IMR-90 (cell line): ENCODE results near the gene CCDC148. TPM values are rescaled to one million over a fixed set of nuclear protein-coding genes. Genes with fewer than 3 reads are reported as not detected.

Source experiments
- ATAC-seq: fragments of 200-7000 bp; cut with Tn5 transposase; 2 replicates; pipeline ENCODE4 v1.9.1; 2020; ENCODE audit warnings: low read depth, mild to moderate bottlenecking, moderate library complexity
- BruUV-seq: library from RNA; stranded (reverse); fragments of 400-500 nt; replicated peaks from 2 replicates; lab custom pipeline; 2021; lab: Mats Ljungman, UMichigan
- CTCF ChIA-PET: fragments of 300-600 bp; formaldehyde crosslinking; extraction: SDS; loops from one replicate; lab custom pipeline; 2021; ENCODE audit warnings: antibody characterized with exemption; lab: Yijun Ruan, JAX
- POLR2A ChIA-PET: fragments of 300-600 bp; sonication (Branson Sonifier 250); formaldehyde crosslinking; loops from one replicate; lab custom pipeline; 2022; ENCODE audit warnings: antibody characterized with exemption; ENCODE audit not compliant: unreplicated experiment; lab: Charles Lee
- DNase-seq: peaks from one replicate; pipeline ENCODE4 v3.0.0; 2013
- H2AFZ ChIP-seq: replicated peaks from 2 replicates; pipeline ENCODE3; 2013; ENCODE audit warnings: low read length, mild to moderate bottlenecking; ENCODE audit not compliant: poor library complexity
- H2AK5ac ChIP-seq: 2 replicates; pipeline ENCODE4 v1.6.1; 2013; ENCODE audit warnings: low read depth, low read length, inconsistent platforms
- H2AK9ac ChIP-seq: replicated peaks from 2 replicates; pipeline ENCODE3; 2013; ENCODE audit warnings: mild to moderate bottlenecking, low read depth, low read length, moderate library complexity; ENCODE audit not compliant: poor library complexity
- H2BK120ac ChIP-seq: 2 replicates; pipeline ENCODE4 v1.6.1; 2013; ENCODE audit warnings: low read depth, low read length, inconsistent platforms
- H2BK15ac ChIP-seq: 3 replicates; pipeline ENCODE4 v1.6.1; 2013; ENCODE audit warnings: low read depth, low read length, inconsistent platforms
- H2BK20ac ChIP-seq: 2 replicates; pipeline ENCODE4 v1.6.1; 2013; ENCODE audit warnings: low read depth, mild to moderate bottlenecking, inconsistent platforms, low read length, moderate library complexity
- H2BK5ac ChIP-seq: 2 replicates; pipeline ENCODE4 v1.6.1; 2013; ENCODE audit warnings: mild to moderate bottlenecking, low read depth, low read length, inconsistent platforms; ENCODE audit not compliant: poor library complexity, severe bottlenecking
- H3K14ac ChIP-seq: replicated peaks from 2 replicates; pipeline ENCODE4 v1.6.1; 2013; ENCODE audit warnings: low read depth, low read length, inconsistent platforms
- H3K18ac ChIP-seq: 2 replicates; pipeline ENCODE4 v1.6.1; 2013; ENCODE audit warnings: low read depth, low read length, control low read depth
- H3K23ac ChIP-seq: 2 replicates; pipeline ENCODE4 v1.6.1; 2013; ENCODE audit warnings: low read depth, low read length, inconsistent platforms
- H3K27ac ChIP-seq: 2 replicates; pipeline ENCODE4 v1.5.1; 2013; ENCODE audit warnings: mild to moderate bottlenecking, control low read depth, low read length; ENCODE audit not compliant: insufficient read depth
- H3K27me3 ChIP-seq: 2 replicates; pipeline ENCODE4 v1.6.1; 2013; ENCODE audit warnings: low read length; ENCODE audit not compliant: control insufficient read depth, insufficient read depth
- H3K36me3 ChIP-seq: 2 replicates; pipeline ENCODE4 v1.6.1; 2013; ENCODE audit warnings: low read length, mixed read lengths; ENCODE audit not compliant: control insufficient read depth, insufficient read depth
- H3K4ac ChIP-seq: 2 replicates; pipeline ENCODE4 v1.6.1; 2013; ENCODE audit warnings: low read depth, low read length, inconsistent platforms
- H3K4me1 ChIP-seq: 2 replicates; pipeline ENCODE4 v1.6.1; 2013; ENCODE audit warnings: low read length, mixed read lengths; ENCODE audit not compliant: control insufficient read depth, insufficient read depth
- H3K4me2 ChIP-seq: 2 replicates; pipeline ENCODE4 v1.6.1; 2013; ENCODE audit warnings: low read depth, mild to moderate bottlenecking, control low read depth, low read length, moderate library complexity
- H3K4me3 ChIP-seq: 2 replicates; pipeline ENCODE4 v1.5.1; 2013; ENCODE audit warnings: low read depth, mild to moderate bottlenecking, control low read depth, low read length, moderate library complexity; ENCODE audit not compliant: insufficient read depth
- H3K56ac ChIP-seq: 2 replicates; pipeline ENCODE4 v1.6.1; 2013; ENCODE audit warnings: low read length, inconsistent platforms; ENCODE audit not compliant: insufficient read depth; ENCODE audit errors: extremely low read depth
- H3K79me1 ChIP-seq, 2 experiments: 2 replicates each; pipeline ENCODE4 v1.6.1; 2013; ENCODE audit warnings: low read length in 2 of 2, inconsistent platforms in 1 of 2, low read depth in 1 of 2
- H3K9ac ChIP-seq: 2 replicates; pipeline ENCODE4 v1.6.1; 2013; ENCODE audit warnings: low read depth, low read length, control low read depth
- H3K9me1 ChIP-seq: 2 replicates; pipeline ENCODE4 v1.6.1; 2013; ENCODE audit warnings: low read length, inconsistent platforms; ENCODE audit not compliant: insufficient read depth
- H3K9me3 ChIP-seq: 2 replicates; pipeline ENCODE4 v1.6.1; 2013; ENCODE audit warnings: low read length; ENCODE audit not compliant: control insufficient read depth, insufficient read depth
- H4K20me1 ChIP-seq: 2 replicates; pipeline ENCODE4 v1.6.1; 2013; ENCODE audit warnings: low read length, inconsistent platforms; ENCODE audit not compliant: insufficient read depth
- H4K5ac ChIP-seq: 2 replicates; pipeline ENCODE4 v1.6.1; 2013; ENCODE audit warnings: mild to moderate bottlenecking, low read depth, low read length, control low read depth
- H4K8ac ChIP-seq, 2 experiments: 2 replicates each; pipeline ENCODE4 v1.6.1; 2013; ENCODE audit warnings: low read depth in 2 of 2, low read length in 2 of 2, control low read depth in 1 of 2, inconsistent platforms in 1 of 2
- H4K91ac ChIP-seq: 2 replicates; pipeline ENCODE4 v1.6.1; 2013; ENCODE audit warnings: low read depth, low read length, inconsistent platforms; ENCODE audit not compliant: insufficient read depth
- BHLHE40 ChIP-seq: fragments of 150-350 bp; IDR thresholded peaks from 2 replicates; pipeline ENCODE4 v1.6.1; 2016; ENCODE audit warnings: mild to moderate bottlenecking, low read depth, low read length
- CHD1 ChIP-seq: IDR thresholded peaks from 2 replicates; pipeline ENCODE4 v1.6.1; 2012; ENCODE audit warnings: low read depth, low read length, improper control_type of control experiment
- ELK1 ChIP-seq: fragments of 150-350 bp; IDR thresholded peaks from 2 replicates; pipeline ENCODE4 v1.6.1; 2016; ENCODE audit warnings: low read depth, mild to moderate bottlenecking, low read length, moderate library complexity, borderline replicate concordance
- MAFK ChIP-seq: IDR thresholded peaks from 2 replicates; pipeline ENCODE4 v1.6.1; 2012; ENCODE audit warnings: low read depth, low read length, improper control_type of control experiment
- MAZ ChIP-seq: IDR thresholded peaks from 2 replicates; pipeline ENCODE4 v1.6.1; 2012; ENCODE audit warnings: low read depth, mild to moderate bottlenecking, low read length, improper control_type of control experiment, moderate library complexity, borderline replicate concordance
- NFE2L2 ChIP-seq: fragments of 150-350 bp; IDR thresholded peaks from 2 replicates; pipeline ENCODE4 v1.6.1; 2016; ENCODE audit warnings: low read depth, mild to moderate bottlenecking, low read length
- POLR2A ChIP-seq: IDR thresholded peaks from 2 replicates; pipeline ENCODE4 v1.6.1; 2012; ENCODE audit warnings: mild to moderate bottlenecking, low read depth, low read length
- RAD21 ChIP-seq: IDR thresholded peaks from 2 replicates; pipeline ENCODE4 v1.6.1; 2012; ENCODE audit warnings: low read length, improper control_type of control experiment
- RFX5 ChIP-seq: IDR thresholded peaks from 2 replicates; pipeline ENCODE4 v1.8.0; 2012; ENCODE audit warnings: low read depth, mild to moderate bottlenecking, low read length, moderate library complexity
- SMC3 ChIP-seq: fragments of 150-350 bp; IDR thresholded peaks from 2 replicates; pipeline ENCODE4 v1.6.1; 2016; ENCODE audit warnings: low read depth, mild to moderate bottlenecking, antibody characterized with exemption, low read length, moderate library complexity
- WGBS, 2 experiments: methylation state at CpG; one replicate each; pipeline versions ENCODE4 v1.1.5 to v1.1.7; 2013; ENCODE audit warnings: missing lambda C conversion rate in 2 of 2; ENCODE audit not compliant: insufficient read length in 1 of 2; ENCODE audit errors: extremely low coverage in 2 of 2; 5-methylcytosine and 5-hydroxymethylcytosine counted together
- dilution Hi-C: fragments of 300-500 bp; cut with HindIII; formaldehyde crosslinking; loops from one replicate; pipeline ENCODE4 v1.14.3; 2018; ENCODE audit warnings: low sequenced_read_pairs; ENCODE audit not compliant: unreplicated experiment
- in situ Hi-C: fragments of 300-500 bp; cut with MboI; formaldehyde crosslinking; loops from 3 replicates; pipeline ENCODE4 v1.14.3; 2019; ENCODE audit warnings: low sequenced_read_pairs, inconsistent platforms, mixed read lengths
- intact Hi-C: fragments of 100-400 bp; cut with micrococcal nuclease; formaldehyde crosslinking; loops from 2 replicates; pipeline ENCODE4 v1.10.0; 2022
- polyA plus RNA-seq, 3 experiments: library from polyadenylated mRNA; depleted of rRNA; stranded (reverse); fragments of >200 nt; gene quantifications; 2 replicates each; pipeline ENCODE4 v1.2.3, GENCODE V29; 2012; ENCODE audit warnings: low replicate concordance in 1 of 3
- total RNA-seq: library from RNA; depleted of rRNA; stranded (reverse); fragments of >200 nt; gene quantifications from 2 replicates; pipeline ENCODE4 v1.2.3, GENCODE V29; 2012
- TF ChIP-seq, protein P1 (sequence below): conservative IDR thresholded peaks from 2 replicates; pipeline ENCODE4 v1.5.1; 2012; ENCODE audit warnings: mild to moderate bottlenecking, low read depth, low read length, improper control_type of control experiment

Gene CCDC148
- total and polyA plus RNA-seq, 2 of the 4 experiments (the other 2 are of a cell fraction): 0.18 to 0.31 TPM

DNA sequence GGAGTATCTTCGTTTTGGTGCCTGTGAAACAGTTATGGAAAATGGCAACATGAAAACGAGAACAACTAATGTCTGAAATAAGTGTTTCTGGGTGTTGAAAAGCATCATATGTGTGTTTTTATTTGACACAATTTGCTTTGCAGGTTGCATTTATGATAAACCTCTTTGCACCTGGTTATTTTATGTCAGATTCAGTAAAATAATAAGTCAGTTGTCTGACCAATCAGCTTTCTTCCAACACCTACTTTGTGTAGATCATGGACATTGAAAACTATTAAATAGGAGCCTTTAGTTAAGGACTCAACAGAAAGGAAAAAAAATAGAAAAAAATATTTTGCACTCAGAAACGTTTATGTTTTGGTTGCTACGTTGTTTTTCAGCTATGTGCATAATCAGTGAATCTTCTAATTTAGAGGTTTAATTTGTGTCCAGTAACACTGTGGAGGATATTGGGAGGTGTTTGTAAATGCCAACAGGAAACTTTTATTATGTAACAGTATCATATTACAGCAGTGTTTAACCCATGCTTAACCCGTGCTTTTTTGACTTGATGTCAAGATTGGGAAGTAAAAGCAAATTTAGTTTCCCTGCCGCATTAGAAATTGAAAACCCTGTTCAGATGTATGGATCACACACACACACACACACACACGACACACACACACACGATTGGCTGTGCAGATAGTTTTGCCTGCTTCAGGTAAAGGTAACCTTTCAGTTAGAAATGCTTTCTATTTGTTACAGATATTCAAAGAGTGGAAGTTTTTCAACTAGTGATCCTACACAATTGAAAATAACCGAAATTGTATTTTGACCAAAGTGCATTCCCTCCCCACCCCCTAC is 2.8 kb upstream of the CCDC148 start:
- POLR2A ChIA-PET: no interaction called here
- intact Hi-C loops: loop anchor here (2.0 to 10.0 kb wide), 7 partner anchors 78 to 675 kb away; no protein-coding TSS in a partner anchor
- H3K27ac ChIP-seq: no peak overlapping the region

More for the DNA sequence above, 2.8 kb upstream of the CCDC148 start:
- Histone ChIP-seq H4K91ac (no peak overlapping the region), H4K20me1 (peaks cover 33% of the 10 kb centered on the region), H2BK120ac (no peak overlapping the region), H3K4me3 (0 out of 2 replicates have a peak overlapping the region, but pooled peaks have one; percentile 6), H3K18ac (no peak overlapping the region), H4K5ac (no peak overlapping the region), H2BK15ac (no peak overlapping the region), H3K56ac (no peak overlapping the region), H2AK5ac (no peak overlapping the region), H3K4ac (no peak overlapping the region), H3K4me2 (peak overlapping the region; percentile 96), H3K79me1 (peaks cover 16 to 49% of the 10 kb centered on the region in 2 experiments), H3K9me3 (no peaks in the 10 kb centered on the region), H2AFZ (no peak overlapping the region), H4K8ac (no peak overlapping the region), H3K9me1 (peaks cover 8% of the 10 kb centered on the region; the same call in 1 of the 2 replicates), H3K4me1 (peaks cover 2% of the 10 kb centered on the region), H3K14ac (no peak overlapping the region), H3K27me3 (0 out of 2 replicates have a peak, but pooled peaks cover 2% of the 10 kb centered on the region), H3K23ac (no peak overlapping the region), H3K36me3 (no peaks in the 10 kb centered on the region), H2BK20ac (no peak overlapping the region), H2BK5ac (no peak overlapping the region), H2AK9ac (no peak overlapping the region), H3K9ac (no peak overlapping the region)
- ATAC-seq (no peak), DNase-seq (no peak)
- BruUV-seq: TSS peak; percentile 38
- in situ Hi-C loops: loop anchor here (10.0 kb wide), 1 partner anchor 285 kb away; no protein-coding TSS in a partner anchor
- no peak for TF ChIP-seq MAZ
- TF ChIP-seq BHLHE40: no peak
- TF ChIP-seq RFX5: no peak
- no peak for TF ChIP-seq RAD21
- TF ChIP-seq NFE2L2: no peak
- TF ChIP-seq ELK1: no peak
- TF ChIP-seq MAFK: no peak
- TF ChIP-seq POLR2A: no peak
- TF ChIP-seq CHD1: no peak
- TF ChIP-seq SMC3: no peak
- TF ChIP-seq, protein P1, sequence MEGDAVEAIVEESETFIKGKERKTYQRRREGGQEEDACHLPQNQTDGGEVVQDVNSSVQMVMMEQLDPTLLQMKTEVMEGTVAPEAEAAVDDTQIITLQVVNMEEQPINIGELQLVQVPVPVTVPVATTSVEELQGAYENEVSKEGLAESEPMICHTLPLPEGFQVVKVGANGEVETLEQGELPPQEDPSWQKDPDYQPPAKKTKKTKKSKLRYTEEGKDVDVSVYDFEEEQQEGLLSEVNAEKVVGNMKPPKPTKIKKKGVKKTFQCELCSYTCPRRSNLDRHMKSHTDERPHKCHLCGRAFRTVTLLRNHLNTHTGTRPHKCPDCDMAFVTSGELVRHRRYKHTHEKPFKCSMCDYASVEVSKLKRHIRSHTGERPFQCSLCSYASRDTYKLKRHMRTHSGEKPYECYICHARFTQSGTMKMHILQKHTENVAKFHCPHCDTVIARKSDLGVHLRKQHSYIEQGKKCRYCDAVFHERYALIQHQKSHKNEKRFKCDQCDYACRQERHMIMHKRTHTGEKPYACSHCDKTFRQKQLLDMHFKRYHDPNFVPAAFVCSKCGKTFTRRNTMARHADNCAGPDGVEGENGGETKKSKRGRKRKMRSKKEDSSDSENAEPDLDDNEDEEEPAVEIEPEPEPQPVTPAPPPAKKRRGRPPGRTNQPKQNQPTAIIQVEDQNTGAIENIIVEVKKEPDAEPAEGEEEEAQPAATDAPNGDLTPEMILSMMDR: no peak
- no CpG with 5 or more reads among the region's 9 CpGs for WGBS, 2 experiments
- dilution Hi-C loops: no loop called here
- CTCF ChIA-PET: interaction anchor here (0.7 to 2.3 kb wide), 4 partner anchors 7 to 678 kb away, joined by 3 to 6 read pairs (median 4); no protein-coding TSS in a partner anchor
